ENCODE results near the gene ELOVL6. TPM values are rescaled to one million over a fixed set of nuclear protein-coding genes. Genes with fewer than 3 reads are reported as not detected.

ELOVL6 gene
- total RNA-seq, 2 donors from 2014 or later: 15.8 to 21.3 TPM

DNA sequence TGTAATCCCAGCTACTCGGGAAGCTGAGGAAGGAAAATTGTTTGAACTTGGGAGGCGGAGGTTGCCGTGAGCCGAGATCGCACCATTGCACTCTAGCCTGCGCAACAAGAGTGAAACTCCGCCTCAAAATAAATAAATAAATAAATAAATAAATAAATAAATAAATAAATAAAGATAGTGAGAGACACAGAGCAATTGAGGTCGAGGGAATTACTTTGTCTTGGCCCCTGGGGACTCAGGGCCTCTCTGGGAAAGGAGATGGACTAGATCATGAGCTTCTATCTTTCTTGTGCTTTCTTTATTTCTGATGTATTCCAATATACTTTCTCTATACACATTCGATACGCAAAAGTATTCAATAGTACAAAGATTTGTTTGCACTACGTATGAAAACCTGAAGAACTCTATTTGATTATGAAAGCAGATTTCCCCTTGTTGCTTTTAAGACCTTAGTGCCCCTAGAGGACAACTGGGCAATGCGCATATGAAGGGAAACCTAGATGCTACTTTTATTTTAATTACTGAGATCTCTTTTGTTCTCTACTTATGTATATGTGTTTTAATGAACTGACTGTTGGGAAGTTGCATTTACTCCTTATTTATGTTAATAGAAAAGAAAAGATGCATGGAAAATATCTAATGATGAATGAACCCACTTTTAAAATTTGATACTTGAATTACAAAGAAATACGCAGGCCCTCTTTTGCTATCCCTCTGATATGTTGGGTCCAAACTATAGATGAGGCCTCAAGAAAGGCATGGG lies 12.8 kb upstream of the ELOVL6 start:
- DNase-seq (peak; percentile 11 to 15), ATAC-seq (replicated peaks in 1 of 2) (peak; percentile 52 to 55)
- Mint-ChIP-seq H3K4me3 (peak overlapping the region in 1 of 2 donors; percentile 31), H3K4me1 (ENCODE audit: low read depth) (no peaks in the 10 kb centered on the region), H3K27me3 (ENCODE audit: low read depth) (no peaks in the 10 kb centered on the region), H3K9me3 (no peaks in the 10 kb centered on the region), H3K36me3 (ENCODE audit: insufficient read depth in 2 of 2) (no peaks in the 10 kb centered on the region), H3K27ac (no peak overlapping the region)

DNA sequence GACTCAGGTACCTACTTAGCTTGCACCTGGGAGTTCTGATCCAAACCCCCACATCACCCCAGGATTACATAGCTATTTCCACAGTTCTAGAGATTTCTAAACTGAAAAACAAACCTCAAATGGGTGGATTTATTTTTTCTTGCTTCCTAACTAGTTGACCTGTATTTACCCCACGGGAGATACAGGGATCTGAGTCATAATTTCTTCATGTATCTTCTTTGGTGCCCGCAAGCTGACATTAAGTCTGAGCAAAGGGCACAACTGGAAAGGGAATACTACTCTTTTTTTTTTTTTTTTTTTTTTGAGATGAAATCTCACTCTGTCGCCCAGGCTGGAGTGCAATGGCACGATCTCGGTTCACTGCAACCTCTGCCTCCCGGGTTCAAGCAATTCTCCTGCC lies 10.0 kb upstream of the ELOVL6 start:
- Mint-ChIP-seq H3K9me3 (no peaks in the 10 kb centered on the region), H3K27me3 (ENCODE audit: low read depth) (no peaks in the 10 kb centered on the region), H3K4me1 (ENCODE audit: low read depth) (no peaks in the 10 kb centered on the region), H3K4me3 (no peak overlapping the region), H3K36me3 (ENCODE audit: insufficient read depth in 2 of 2) (no peaks in the 10 kb centered on the region), H3K27ac (no peak overlapping the region)
- ATAC-seq (replicated peaks in 1 of 2): no peak
- no peak for DNase-seq

DNA sequence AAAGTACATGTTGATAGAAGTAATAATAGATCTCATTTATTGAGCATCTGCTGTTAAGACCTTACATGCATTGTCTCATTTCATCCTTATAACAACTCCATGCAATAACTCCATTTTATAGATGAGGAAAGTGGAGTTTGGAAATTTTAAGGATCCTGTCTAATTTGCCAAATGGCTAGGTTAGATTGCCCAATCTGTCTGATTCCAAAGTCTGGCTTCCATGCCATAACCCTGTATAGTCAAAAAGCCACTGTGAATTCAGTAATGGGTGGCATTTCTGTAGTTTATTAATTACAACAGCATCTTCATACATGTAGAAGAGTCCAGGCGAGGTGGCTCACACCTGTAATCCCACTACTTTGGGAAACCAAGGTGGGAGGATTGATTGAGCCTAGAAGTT lies 8.8 kb upstream of the ELOVL6 start:
- Mint-ChIP-seq H3K9me3 (no peaks in the 10 kb centered on the region), H3K36me3 (ENCODE audit: insufficient read depth in 2 of 2) (no peaks in the 10 kb centered on the region), H3K4me1 (ENCODE audit: low read depth) (no peaks in the 10 kb centered on the region), H3K27me3 (ENCODE audit: low read depth) (no peaks in the 10 kb centered on the region), H3K4me3 (no peak overlapping the region), H3K27ac (no peak overlapping the region)
- ATAC-seq (replicated peaks in 1 of 2) (no peak), DNase-seq (no peak)

DNA sequence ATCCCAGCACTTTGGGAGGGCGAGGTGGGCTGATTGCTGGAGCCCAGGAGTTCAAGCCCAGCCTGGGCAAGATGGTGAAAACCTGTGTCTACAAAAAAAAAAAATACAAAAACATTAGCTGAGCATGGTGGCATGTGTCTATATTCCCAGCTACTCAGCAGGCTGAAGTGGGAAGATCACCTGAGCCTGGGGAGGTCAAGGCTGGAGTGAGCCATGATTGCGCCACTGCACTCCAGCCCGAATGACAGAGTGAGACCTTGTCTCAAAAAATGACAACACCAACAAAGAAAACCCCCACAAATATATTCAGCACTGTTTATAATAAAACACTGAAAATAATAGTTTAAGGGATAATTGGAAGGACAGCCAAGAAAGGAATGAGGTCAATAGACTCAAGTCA lies 3.6 kb upstream of the ELOVL6 start:
- Mint-ChIP-seq H3K9me3 (no peaks in the 10 kb centered on the region), H3K36me3 (ENCODE audit: insufficient read depth in 2 of 2) (peaks cover 2 to 4% of the 10 kb centered on the region in 2 donors), H3K27ac (no peak overlapping the region), H3K27me3 (ENCODE audit: low read depth) (no peaks in the 10 kb centered on the region), H3K4me1 (ENCODE audit: low read depth) (no peaks in the 10 kb centered on the region), H3K4me3 (no peak overlapping the region)
- ATAC-seq (replicated peaks in 1 of 2): no peak
- no peak for DNase-seq

DNA sequence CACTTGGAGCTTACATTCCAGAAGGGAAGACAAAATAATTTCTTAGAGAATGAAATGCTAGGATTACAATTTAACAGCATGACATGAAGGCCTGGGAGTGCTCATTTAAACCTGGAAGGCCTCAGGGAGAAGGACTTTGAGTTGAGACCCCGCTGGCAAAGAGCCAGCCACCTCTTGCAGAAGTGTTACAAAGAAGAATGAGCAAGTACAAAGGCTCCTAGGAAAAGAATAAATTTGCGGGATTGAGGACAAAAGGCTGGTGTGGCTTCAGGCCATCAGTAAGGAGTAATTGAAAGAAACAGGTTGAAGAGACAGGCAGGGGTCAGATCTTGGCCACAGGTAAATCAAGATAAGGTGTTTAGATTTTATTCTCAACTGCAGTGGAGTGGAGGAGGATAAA lies 3.1 kb upstream of the ELOVL6 start:
- ATAC-seq (replicated peaks in 1 of 2): no peak
- Mint-ChIP-seq H3K27me3 (ENCODE audit: low read depth) (no peaks in the 10 kb centered on the region), H3K36me3 (ENCODE audit: insufficient read depth in 2 of 2) (peaks cover 2 to 4% of the 10 kb centered on the region in 2 donors), H3K4me3 (no peak overlapping the region), H3K9me3 (no peaks in the 10 kb centered on the region), H3K27ac (no peak overlapping the region), H3K4me1 (ENCODE audit: low read depth) (no peaks in the 10 kb centered on the region)
- DNase-seq: no peak

DNA sequence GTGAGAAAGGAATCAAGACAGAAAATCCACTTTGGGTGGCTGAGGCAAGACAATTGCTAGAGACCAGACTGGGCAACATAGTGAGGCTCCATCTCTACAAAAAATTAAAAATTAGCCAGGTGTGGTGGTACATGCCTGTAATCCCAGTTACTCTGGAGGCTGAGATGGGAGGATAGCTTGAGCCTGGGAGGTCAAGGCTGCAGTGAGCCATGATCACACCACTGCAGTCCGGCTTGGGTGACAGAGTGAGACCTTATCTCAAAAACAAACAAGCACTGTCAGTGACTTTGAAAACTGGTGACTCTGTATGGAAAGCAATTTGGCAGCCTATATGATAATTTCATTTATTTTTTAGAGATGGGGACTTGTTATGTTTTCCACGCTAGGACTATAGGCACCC lies 2.3 kb upstream of the ELOVL6 start:
- no peaks in the 10 kb centered on the region for H3K9me3 Mint-ChIP-seq
- H3K4me1 Mint-ChIP-seq (ENCODE audit: low read depth): peaks cover 4% of the 10 kb centered on the region
- ATAC-seq (replicated peaks in 1 of 2) (no peak), DNase-seq (no peak)
- no peak overlapping the region for H3K27ac Mint-ChIP-seq
- H3K4me3 Mint-ChIP-seq: no peak overlapping the region
- H3K27me3 Mint-ChIP-seq (ENCODE audit: low read depth): no peaks in the 10 kb centered on the region
- peaks cover 5 to 7% of the 10 kb centered on the region in 2 donors for H3K36me3 Mint-ChIP-seq (ENCODE audit: insufficient read depth in 2 of 2)

DNA sequence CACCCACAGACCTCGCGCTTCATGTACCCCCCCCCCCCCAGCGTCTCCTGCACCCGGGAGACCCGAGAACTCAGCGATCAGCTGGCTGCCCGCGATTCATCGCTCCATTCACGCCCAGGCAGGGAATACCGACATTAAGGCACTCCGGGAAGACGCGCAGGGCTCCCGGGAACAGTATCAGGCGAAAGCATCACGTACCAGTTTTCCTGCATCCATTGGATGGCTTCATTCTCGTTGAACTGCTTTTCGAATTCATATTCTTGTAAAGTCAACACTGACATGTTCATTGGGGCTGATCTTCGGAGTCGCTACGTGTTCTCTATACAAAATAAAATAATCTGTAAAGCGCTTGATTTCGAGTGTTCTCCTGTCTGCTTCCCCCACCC lies 373 bp downstream of the ELOVL6 start:
- peaks cover 31% of the 10 kb centered on the region for H3K4me1 Mint-ChIP-seq (ENCODE audit: low read depth)
- peak overlapping the region; percentile 90 to 93 for H3K4me3 Mint-ChIP-seq
- ATAC-seq (replicated peaks in 1 of 2) (no peak), DNase-seq (no peak)
- peaks cover 6 to 8% of the 10 kb centered on the region in 2 donors for H3K36me3 Mint-ChIP-seq (ENCODE audit: insufficient read depth in 2 of 2)
- H3K27me3 Mint-ChIP-seq (ENCODE audit: low read depth): no peaks in the 10 kb centered on the region
- H3K27ac Mint-ChIP-seq: peak overlapping the region; percentile 85
- no peaks in the 10 kb centered on the region for H3K9me3 Mint-ChIP-seq

DNA sequence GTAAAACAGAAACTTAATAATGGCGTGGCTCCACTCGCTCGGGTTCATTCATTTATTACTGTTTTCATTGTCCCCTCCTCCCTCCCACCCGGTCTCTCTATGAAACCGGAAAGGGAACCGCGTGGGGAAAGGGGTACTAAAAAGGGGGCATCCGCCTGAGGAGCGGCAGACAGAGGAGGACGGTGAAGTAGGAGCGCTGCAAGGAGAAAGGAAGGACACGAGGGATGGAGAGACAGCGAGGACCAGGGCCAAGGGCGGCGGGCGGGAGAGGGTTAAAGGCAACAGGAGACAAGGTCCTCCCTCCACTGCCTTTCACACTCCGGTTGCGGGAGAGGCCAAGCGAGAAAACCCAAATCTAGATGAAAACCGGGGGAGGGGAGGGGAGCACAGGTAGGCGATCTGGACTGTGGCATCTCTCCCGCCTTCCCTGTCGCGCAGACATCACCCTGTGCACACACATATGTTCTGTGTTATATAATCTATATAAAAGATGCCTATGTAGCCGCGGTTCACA lies 829 bp downstream of the ELOVL6 start:
- Mint-ChIP-seq H3K36me3 (ENCODE audit: insufficient read depth in 2 of 2) (peaks cover 6 to 9% of the 10 kb centered on the region in 2 donors), H3K4me1 (ENCODE audit: low read depth) (peaks cover 31% of the 10 kb centered on the region), H3K4me3 (peak overlapping the region; percentile 90 to 93), H3K27me3 (ENCODE audit: low read depth) (no peaks in the 10 kb centered on the region), H3K27ac (peak overlapping the region; percentile 85), H3K9me3 (no peaks in the 10 kb centered on the region)
- DNase-seq (peak; percentile 49 to 61), ATAC-seq (replicated peaks in 1 of 2) (peak; percentile 18 to 20)

DNA sequence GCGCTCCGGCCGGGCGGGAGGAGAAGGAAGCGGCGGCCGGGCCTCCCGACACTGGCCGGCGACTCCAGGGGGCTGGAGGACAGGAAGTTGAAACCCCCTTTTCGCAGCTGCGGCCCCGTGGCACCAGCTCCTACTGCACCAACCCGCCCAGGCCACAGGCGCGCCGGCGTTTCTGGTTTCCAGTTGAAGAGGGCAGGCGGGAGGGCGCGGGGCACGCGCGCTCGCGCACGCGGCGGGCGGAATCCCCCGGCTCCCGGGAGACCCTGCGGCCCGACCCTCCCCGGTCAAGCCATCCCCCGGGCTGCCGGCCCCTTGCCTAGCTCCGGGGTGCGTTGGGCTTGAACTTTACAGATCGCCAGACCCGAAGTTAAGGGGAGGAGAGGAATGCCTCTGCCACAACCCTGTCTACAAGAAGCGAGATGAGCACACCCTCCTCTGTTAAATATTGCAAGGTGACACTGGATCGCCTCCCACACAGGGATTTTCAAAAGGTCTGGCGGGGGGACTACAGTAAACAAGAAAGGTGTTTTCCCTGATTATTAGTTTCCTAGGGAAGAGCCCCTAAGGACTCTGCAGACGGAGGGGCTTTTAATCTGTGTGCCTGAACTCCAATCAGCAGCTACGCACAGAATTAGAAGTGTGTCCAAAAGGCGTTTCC lies 1.4 kb downstream of the ELOVL6 start:
- Mint-ChIP-seq H3K9me3 (no peaks in the 10 kb centered on the region), H3K27ac (peak overlapping the region; percentile 85), H3K4me3 (peak overlapping the region; percentile 90 to 93), H3K27me3 (ENCODE audit: low read depth) (no peaks in the 10 kb centered on the region), H3K36me3 (ENCODE audit: insufficient read depth in 2 of 2) (peaks cover 6 to 10% of the 10 kb centered on the region in 2 donors), H3K4me1 (ENCODE audit: low read depth) (peaks cover 31% of the 10 kb centered on the region)
- ATAC-seq (replicated peaks in 1 of 2) (peak; percentile 40 to 51), DNase-seq (peak; percentile 64 to 70)

DNA sequence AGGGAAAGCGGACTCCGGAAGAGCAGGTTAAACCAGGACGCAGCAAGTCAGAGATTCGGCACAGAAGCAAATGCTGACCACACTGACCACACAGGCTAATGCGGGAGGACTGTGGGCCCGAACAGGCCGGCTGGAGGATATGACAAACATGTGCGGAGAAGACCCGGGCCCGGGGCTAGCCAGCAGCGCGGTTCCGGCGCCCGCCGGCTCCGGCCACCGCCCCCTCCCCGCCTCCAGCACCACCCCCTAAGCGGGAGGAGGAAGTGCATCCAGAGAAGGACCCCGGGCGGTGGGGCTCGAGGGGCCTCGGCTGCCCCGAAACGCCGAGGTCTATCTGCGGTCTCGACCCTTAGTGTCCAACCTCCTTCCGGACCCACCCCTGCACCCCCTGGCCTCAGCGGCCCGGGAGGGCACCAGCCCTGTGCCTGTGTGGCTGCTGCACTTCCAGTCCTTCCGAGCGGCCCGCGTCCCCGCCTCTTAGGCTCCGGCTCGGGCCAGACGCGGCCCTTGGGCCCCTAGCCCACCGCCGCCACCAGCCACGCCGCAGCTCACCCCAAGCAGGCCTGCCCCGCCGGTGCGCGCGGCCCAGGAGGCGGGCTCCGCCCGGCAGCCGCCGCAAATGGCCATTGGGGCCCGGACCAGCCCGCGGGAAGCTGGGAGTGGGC lies 2.1 kb downstream of the ELOVL6 start:
- Mint-ChIP-seq H3K4me1 (ENCODE audit: low read depth) (peaks cover 31% of the 10 kb centered on the region), H3K27ac (peak overlapping the region; percentile 97), H3K27me3 (ENCODE audit: low read depth) (no peaks in the 10 kb centered on the region), H3K4me3 (peak overlapping the region; percentile 90 to 93), H3K36me3 (ENCODE audit: insufficient read depth in 2 of 2) (peaks cover 6 to 10% of the 10 kb centered on the region in 2 donors), H3K9me3 (no peaks in the 10 kb centered on the region)
- peak; percentile 38 to 63 for DNase-seq
- ATAC-seq (replicated peaks in 1 of 2): peak; percentile 33 to 42

DNA sequence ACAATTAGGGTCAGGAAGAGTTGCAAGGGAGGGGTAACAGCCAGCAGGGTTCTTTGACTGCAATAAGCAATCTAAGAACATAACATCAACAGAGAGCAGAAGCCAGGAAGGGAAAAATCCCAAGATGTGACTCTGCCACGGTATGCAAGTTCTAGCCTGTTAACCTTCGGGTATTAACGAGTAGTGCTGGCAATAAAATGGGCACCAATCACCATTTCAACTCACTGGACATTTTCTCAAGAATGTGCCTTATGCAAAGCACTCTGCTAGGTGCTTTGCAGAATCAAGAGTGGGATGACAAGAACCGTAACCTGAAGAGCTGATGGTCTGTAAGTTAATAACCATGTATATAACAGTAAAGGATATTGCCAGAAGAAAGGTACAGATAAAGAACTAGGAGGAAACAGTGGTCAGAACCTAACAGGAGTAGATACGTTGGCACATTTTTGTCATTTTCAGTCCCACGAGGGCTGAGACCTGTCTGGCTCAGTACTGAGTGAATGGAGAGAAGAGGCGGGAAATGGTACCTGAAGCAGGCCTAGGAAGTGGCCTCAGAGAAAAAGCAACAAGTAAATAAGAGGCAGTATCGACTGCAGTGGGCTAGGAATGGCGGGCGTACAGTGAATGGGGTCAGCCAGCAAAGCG lies 2.7 kb downstream of the ELOVL6 start:
- Mint-ChIP-seq H3K36me3 (ENCODE audit: insufficient read depth in 2 of 2) (peaks cover 6 to 11% of the 10 kb centered on the region in 2 donors), H3K27me3 (ENCODE audit: low read depth) (no peaks in the 10 kb centered on the region), H3K9me3 (no peaks in the 10 kb centered on the region), H3K27ac (peak overlapping the region; percentile 97), H3K4me1 (ENCODE audit: low read depth) (peaks cover 31% of the 10 kb centered on the region), H3K4me3 (peak overlapping the region; percentile 90 to 93)
- DNase-seq: no peak
- no peak for ATAC-seq (replicated peaks in 1 of 2)

DNA sequence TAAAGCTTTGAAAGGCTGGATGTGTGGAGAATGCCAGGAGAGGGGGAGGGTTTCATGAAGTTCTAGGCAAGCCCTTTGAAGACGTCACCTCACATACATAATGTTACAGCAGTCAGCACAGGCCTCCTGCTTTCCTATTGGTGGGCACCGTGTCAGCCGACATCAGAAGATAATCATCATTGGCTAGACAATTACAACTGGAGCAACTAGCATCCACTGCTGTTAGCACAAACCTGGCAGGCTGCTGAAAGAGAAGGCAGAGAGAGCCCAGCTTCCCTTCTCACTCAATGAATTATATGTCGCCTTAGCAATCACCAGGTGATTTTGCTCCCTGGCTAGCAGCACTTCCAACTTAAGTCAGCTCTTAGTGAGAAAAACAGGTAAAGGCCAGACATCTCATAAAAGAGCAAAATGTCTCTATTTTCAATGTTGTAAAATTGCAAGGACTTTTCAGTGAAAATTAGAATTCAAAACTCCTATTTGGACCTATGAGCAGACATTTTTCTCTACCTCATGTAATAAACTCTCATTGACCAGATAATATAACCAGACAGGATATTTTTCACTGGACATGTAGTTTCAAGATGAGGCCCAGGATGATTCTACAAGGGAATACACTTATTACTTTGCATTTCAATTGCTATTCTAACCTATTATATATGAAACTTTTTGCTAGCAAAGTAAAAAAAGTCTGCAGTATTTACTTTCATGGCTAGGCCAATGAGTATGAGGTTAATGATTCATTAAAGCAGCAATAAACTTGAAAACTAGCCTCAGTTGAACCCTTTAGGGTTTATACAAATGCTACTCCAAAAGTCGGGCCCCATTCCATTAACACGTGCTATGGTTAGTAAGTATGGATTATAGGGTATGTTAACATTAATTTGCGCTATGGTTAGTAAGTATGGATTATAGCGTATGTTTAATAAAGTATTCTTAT lies 4.3 kb downstream of the ELOVL6 start:
- ATAC-seq (replicated peaks in 1 of 2) (peak; percentile 81 to 82), DNase-seq (peak; percentile 77 to 78)
- Mint-ChIP-seq H3K36me3 (ENCODE audit: insufficient read depth in 2 of 2) (peaks cover 6 to 11% of the 10 kb centered on the region in 2 donors), H3K9me3 (no peaks in the 10 kb centered on the region), H3K4me1 (ENCODE audit: low read depth) (peaks cover 31% of the 10 kb centered on the region), H3K27ac (peak overlapping the region; percentile 88), H3K4me3 (peak overlapping the region; percentile 27 to 78), H3K27me3 (ENCODE audit: low read depth) (no peaks in the 10 kb centered on the region)

All from activated T-cell treated with anti-CD3 and anti-CD28 coated beads, Interleukin-2, amount 50 U/mL, for 72 hours (primary cell).